Ovary (tissue), 9 donors: ENCODE results near the gene SMOC2. TPM values are rescaled to one million over a fixed set of nuclear protein-coding genes. Genes with fewer than 3 reads are reported as not detected.

Experiments
- DNase-seq, 5 donors: peaks; one replicate each; pipeline ENCODE4 v3.0.0-alpha.2; 2019 to 2020
- H3K27ac ChIP-seq, 2 donors: fragments of 200-600 bp; one replicate each; pipeline versions ENCODE4 v1.5.1 to v1.8.0; 2019 to 2022
- H3K27me3 ChIP-seq: fragments of 200-600 bp; one replicate; pipeline ENCODE4 v1.8.0; 2022
- H3K36me3 ChIP-seq: fragments of 200-600 bp; sonication (generic); one replicate; pipeline ENCODE4 v1.5.1; 2019
- H3K4me1 ChIP-seq: one replicate; pipeline ENCODE4 v1.8.1; 2013; ENCODE audit warnings: mild to moderate bottlenecking, moderate library complexity; ENCODE audit not compliant: insufficient read depth
- H3K4me3 ChIP-seq: fragments of 200-600 bp; sonication (generic); one replicate; pipeline ENCODE4 v1.5.1; 2017
- H3K9me3 ChIP-seq, 2 donors: fragments of 200-600 bp in 1 of 2; sonication (generic) in 1 of 2; one replicate each; pipeline versions ENCODE4 v1.5.1 to v1.8.1; 2013 to 2019; ENCODE audit warnings: mild to moderate bottlenecking in 1 of 2, moderate library complexity in 1 of 2
- EP300 ChIP-seq: sonication (generic); formaldehyde crosslinking; IDR thresholded peaks from one replicate; pipeline ENCODE4 v1.6.1; 2017; ENCODE audit warnings: antibody characterized with exemption
- POLR2A ChIP-seq: fragments of 450-650 bp; IDR thresholded peaks from one replicate; pipeline ENCODE4 v1.6.1; 2017; ENCODE audit warnings: antibody characterized with exemption, mild to moderate bottlenecking, moderate library complexity
- WGBS, 3 donors: extraction: QIAGEN DNeasy Blood & Tissue Kit in 1 of 3; methylation state at CpG; one replicate each; pipeline versions ENCODE4 v1.1.5 to v1.1.7; 2013 to 2017; 5-methylcytosine and 5-hydroxymethylcytosine counted together
- intact Hi-C, 4 donors: fragments of 100-400 bp; cut with DNase I; formaldehyde crosslinking; loops; one replicate each; pipeline versions ENCODE4 v1.11.0 to v1.15.1; 2022 to 2023
- polyA plus RNA-seq, 2 donors: library from polyadenylated mRNA; stranded (reverse); fragments of 200-250 nt in 1 of 2; fragments of 350-450 nt in 1 of 2; fragmentation: Illumina TruSeq in 1 of 2; extraction: RNeasy Lipid Tissue Mini Kit (QIAGEN cat#74804) in 1 of 2; gene quantifications; one replicate each; pipeline ENCODE4 v1.2.3, GENCODE V29; 2013 to 2014
- total RNA-seq, 7 donors: library from RNA; depleted of rRNA in 2 of 7; stranded (reverse); fragments of >200 nt in 2 of 7; fragmentation: NEBNext Ultra II Directional in 3 of 7; extraction: Animal tissue kit (Norgen Biotek cat#: 25700) in 3 of 7; gene quantifications; one replicate each; pipeline versions ENCODE4 v1.1.0 to v1.2.4, GENCODE V29; 2016 to 2023
- TF ChIP-seq, protein P1 (sequence below), 3 donors: fragments of 450-650 bp in 2 of 3; fragments of 200-600 bp in 1 of 3; IDR thresholded peaks; one replicate each; pipeline versions ENCODE4 v1.5.1 to v1.8.0; 2016 to 2022; ENCODE audit warnings: antibody characterized with exemption in 3 of 3, mild to moderate bottlenecking in 1 of 3
- donor health status: DM: no; HTN: no; CAD: no; lungs with moderate emphysema.
- donor health status: DM: no; HTN: no; CAD: no.
- donor health status: Bipolar disorder and iron deficiency.
- donor health status: DM: yes; HTN: yes; CAD: no.
- donor health status: DM: no; HTN: no; CAD: no.
- donor health status: DM: yes; HTN: yes; CAD: no.

Gene SMOC2
- total and polyA plus RNA-seq, 9 donors: 84.4 to 272 (median 129) TPM

DNA sequence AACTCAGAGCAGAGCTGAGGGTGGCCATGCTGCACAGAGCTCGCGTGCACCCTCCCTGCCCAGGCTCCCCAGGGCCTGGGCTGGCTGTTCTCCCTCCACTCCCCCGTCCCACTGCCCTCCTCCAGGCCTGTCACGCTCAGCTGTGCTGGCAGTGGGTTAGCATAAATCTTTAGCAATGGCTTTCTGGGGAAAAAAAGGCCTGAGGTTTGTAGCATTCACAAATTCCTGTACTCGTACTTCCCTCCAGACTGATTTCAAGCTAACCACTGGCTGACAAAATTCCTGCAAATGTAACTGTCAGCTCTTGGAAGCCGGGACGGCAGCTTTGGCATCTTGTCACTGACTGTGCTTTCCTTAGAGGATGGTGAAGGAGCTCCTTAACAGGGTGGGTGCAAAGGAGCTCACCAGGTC is 22.3 kb upstream of the SMOC2 start:
- peaks cover 19% of the 10 kb centered on the region for H3K4me1 ChIP-seq
- no peaks in the 10 kb centered on the region for H3K27me3 ChIP-seq
- TF ChIP-seq EP300 (no peak), POLR2A (no peak)
- TF ChIP-seq, protein P1, sequence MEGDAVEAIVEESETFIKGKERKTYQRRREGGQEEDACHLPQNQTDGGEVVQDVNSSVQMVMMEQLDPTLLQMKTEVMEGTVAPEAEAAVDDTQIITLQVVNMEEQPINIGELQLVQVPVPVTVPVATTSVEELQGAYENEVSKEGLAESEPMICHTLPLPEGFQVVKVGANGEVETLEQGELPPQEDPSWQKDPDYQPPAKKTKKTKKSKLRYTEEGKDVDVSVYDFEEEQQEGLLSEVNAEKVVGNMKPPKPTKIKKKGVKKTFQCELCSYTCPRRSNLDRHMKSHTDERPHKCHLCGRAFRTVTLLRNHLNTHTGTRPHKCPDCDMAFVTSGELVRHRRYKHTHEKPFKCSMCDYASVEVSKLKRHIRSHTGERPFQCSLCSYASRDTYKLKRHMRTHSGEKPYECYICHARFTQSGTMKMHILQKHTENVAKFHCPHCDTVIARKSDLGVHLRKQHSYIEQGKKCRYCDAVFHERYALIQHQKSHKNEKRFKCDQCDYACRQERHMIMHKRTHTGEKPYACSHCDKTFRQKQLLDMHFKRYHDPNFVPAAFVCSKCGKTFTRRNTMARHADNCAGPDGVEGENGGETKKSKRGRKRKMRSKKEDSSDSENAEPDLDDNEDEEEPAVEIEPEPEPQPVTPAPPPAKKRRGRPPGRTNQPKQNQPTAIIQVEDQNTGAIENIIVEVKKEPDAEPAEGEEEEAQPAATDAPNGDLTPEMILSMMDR (IDR thresholded peaks at IDR 0.05): no peak
- H3K36me3 ChIP-seq: no peaks in the 10 kb centered on the region
- peak overlapping the region in 1 of 2 donors; percentile 71 for H3K27ac ChIP-seq
- H3K9me3 ChIP-seq: no peaks in the 10 kb centered on the region
- WGBS, 3 donors: 11 to 26% (median 19%) methylated on average over 7 of the region's 7 CpGs
- intact Hi-C loops: no loop called here
- no peak overlapping the region for H3K4me3 ChIP-seq
- no peak for DNase-seq

GRCh38 chr6:168419569-168419968 is 21.4 kb upstream of the SMOC2 start:
- no peaks in the 10 kb centered on the region for H3K27me3 ChIP-seq
- peak overlapping the region in 1 of 2 donors; percentile 71 for H3K27ac ChIP-seq
- peaks cover 19% of the 10 kb centered on the region for H3K4me1 ChIP-seq
- intact Hi-C loops: no loop called here
- H3K4me3 ChIP-seq: no peak overlapping the region
- TF ChIP-seq, protein P1 (IDR thresholded peaks at IDR 0.05): no peak
- no peak for TF ChIP-seq EP300
- no peak for TF ChIP-seq POLR2A
- no peak for DNase-seq
- WGBS, 3 donors: 92 to 95% (median 93%) methylated on average over 9 of the region's 9 CpGs
- H3K9me3 ChIP-seq: no peaks in the 10 kb centered on the region
- no peaks in the 10 kb centered on the region for H3K36me3 ChIP-seq

GRCh38 chr6:168420084-168420483 is 20.9 kb upstream of the SMOC2 start:
- H3K27me3 ChIP-seq: no peaks in the 10 kb centered on the region
- DNase-seq: no peak
- TF ChIP-seq, protein P1 (IDR thresholded peaks at IDR 0.05): no peak
- H3K4me3 ChIP-seq: no peak overlapping the region
- H3K9me3 ChIP-seq: no peaks in the 10 kb centered on the region
- WGBS, 3 donors: 95 to 97% (median 96%) methylated on average over 9 of the region's 9 CpGs
- H3K4me1 ChIP-seq: peaks cover 17% of the 10 kb centered on the region
- H3K27ac ChIP-seq: no peak overlapping the region
- H3K36me3 ChIP-seq: no peaks in the 10 kb centered on the region
- intact Hi-C loops: no loop called here

- intact Hi-C loops: no loop called here
- 89 to 92% (median 90%) methylated on average over 13 of the region's 13 CpGs for WGBS, 3 donors
- DNase-seq: no peak
- H3K9me3 ChIP-seq: no peaks in the 10 kb centered on the region
- no peaks in the 10 kb centered on the region for H3K27me3 ChIP-seq
- H3K27ac ChIP-seq: no peak overlapping the region
- TF ChIP-seq POLR2A (no peak), EP300 (no peak)
- TF ChIP-seq, protein P1 (IDR thresholded peaks at IDR 0.05): no peak
- H3K4me1 ChIP-seq: peaks cover 12% of the 10 kb centered on the region
- no peak overlapping the region for H3K4me3 ChIP-seq
- no peaks in the 10 kb centered on the region for H3K36me3 ChIP-seq
Observed at GRCh38 chr6:168420706-168421105, 20.3 kb upstream of the SMOC2 start.

DNA sequence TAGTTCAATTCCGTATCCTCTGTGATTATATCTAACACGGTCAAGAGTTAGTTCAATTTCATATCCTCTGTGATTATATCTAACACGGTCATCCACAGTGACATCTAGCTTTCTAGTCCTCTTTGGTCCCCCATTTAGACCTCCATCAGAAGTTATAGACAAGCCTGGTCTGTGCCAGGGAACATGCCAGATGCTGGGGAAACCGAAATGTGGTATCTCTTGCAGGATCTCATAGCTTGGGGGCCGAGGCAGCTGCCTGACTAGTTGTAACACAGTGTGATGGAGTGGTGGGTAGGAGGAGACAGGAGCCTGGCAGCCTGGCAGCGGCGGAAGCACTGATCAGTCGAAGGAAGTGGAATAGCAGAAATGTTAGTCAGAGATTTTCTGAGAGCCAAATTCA is 13.8 kb upstream of the SMOC2 start:
- Histone ChIP-seq H3K27ac (no peak overlapping the region), H3K9me3 (no peaks in the 10 kb centered on the region), H3K4me1 (no peaks in the 10 kb centered on the region), H3K27me3 (no peaks in the 10 kb centered on the region), H3K36me3 (no peaks in the 10 kb centered on the region), H3K4me3 (no peak overlapping the region)
- intact Hi-C loops: no loop called here
- TF ChIP-seq EP300: no peak
- TF ChIP-seq POLR2A: no peak
- TF ChIP-seq, protein P1 (IDR thresholded peaks at IDR 0.05): no peak
- DNase-seq: no peak
- WGBS, 3 donors: 89 to 93% (median 89%) methylated on average over 8 of the region's 8 CpGs
